Kidney epithelial cell (primary cell): ENCODE data around the gene B4GALT1. TPM values are rescaled to one million over a fixed set of nuclear protein-coding genes. Genes with fewer than 3 reads are reported as not detected.

Experiments used
- DNase-seq: peaks from one replicate; pipeline ENCODE4 v3.0.0-alpha.2; 2010; ENCODE audit warnings: low read depth
- H3K27me3 ChIP-seq: 2 replicates; pipeline ENCODE4 v1.6.0; 2011; ENCODE audit warnings: low read length; ENCODE audit not compliant: control insufficient read depth, insufficient read depth
- H3K36me3 ChIP-seq: 2 replicates; pipeline ENCODE4 v1.5.1; 2011; ENCODE audit warnings: low read length; ENCODE audit not compliant: control insufficient read depth, insufficient read depth
- H3K4me3 ChIP-seq: 2 replicates; pipeline ENCODE4 v1.5.1; 2011; ENCODE audit warnings: low read depth, mild to moderate bottlenecking, control low read depth, low read length
- CTCF ChIP-seq: IDR thresholded peaks from 2 replicates; pipeline ENCODE4 v1.5.1; 2011; ENCODE audit warnings: mild to moderate bottlenecking, moderate library complexity, low read length, control low read depth, inconsistent platforms; ENCODE audit not compliant: insufficient read depth, poor library complexity, severe bottlenecking
- total RNA-seq: library from RNA; depleted of rRNA; stranded (reverse); fragments of >200 nt; gene quantifications from 2 replicates; pipeline ENCODE4 v1.2.3, GENCODE V29; 2015

Gene B4GALT1
- total RNA-seq, 1 donor from 2014 or later: 86.1 TPM

DNA sequence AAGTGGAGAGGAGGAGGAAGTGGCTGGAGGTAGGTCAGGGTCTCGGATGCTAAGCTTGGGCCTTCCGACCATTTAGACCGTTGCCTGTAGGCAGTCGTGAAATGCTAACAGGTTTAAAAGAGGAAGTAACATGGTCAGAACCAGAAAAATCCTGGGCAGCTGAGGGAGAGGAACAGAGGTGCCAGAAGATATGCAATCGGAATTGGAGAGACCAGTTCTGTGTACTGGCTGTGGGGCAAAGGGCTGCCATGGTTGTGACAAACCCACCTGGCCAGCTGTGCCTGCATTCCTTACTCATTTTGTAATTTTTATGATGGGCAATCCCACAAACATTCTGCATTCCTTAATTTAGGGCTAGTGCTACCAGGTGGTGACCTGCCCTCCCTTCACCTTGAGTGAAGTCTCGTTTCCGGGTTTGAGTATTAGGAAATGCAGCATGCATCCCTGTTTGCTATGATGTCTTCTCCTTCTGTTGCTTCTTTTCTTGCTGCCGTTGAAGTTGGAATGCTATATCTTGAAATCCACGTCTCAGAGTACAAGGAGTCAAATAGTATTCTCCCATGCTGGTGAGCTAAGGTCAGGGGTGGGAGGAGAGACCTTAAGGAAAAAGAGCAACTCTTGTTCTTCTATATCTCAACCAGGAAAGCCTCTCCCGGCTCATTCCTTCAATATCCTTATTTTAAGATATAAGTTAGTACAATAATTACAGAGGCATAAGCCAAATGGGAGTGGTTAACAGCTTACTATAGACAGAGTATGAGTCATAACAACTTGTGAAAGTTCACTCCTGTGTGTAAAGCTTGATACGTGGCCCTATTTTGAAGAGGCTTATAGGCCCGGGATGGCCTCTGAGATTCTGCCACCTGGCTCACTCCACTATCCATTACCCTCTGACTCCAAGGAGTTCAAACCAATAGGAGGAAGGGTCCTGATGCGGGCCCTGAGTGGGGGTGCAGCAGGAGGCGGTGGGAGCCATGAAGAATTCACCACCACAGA, 37.0 kb downstream of the B4GALT1 start:
- no peak for TF ChIP-seq CTCF
- Histone ChIP-seq H3K4me3 (no peak overlapping the region), H3K36me3 (peaks cover 3% of the 10 kb centered on the region), H3K27me3 (no peaks in the 10 kb centered on the region)
- no peak for DNase-seq

- H3K36me3 ChIP-seq: peaks cover 3% of the 10 kb centered on the region
These were observed 37.8 kb downstream of the B4GALT1 start for GRCh38 chr9:33129251-33129885.

DNA sequence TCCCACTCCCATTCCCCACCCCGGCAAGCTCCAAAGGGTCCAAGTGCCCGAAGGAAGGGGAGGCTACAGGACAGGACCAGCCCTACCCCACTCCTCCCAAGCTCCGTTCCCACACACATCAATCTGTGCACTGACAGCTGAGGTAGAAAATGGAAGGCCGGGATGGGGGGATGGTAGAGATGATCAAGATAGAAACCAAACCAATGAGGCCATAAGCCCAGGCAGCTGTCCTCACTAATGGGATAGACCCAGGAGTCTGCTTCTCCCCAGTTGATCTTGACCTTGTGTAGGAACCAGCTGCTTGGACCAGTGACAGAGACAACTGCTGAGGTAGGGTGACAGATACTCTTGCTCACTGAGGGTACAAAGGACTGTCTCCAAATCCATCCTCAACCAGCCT, 38.6 kb downstream of the B4GALT1 start:
- no peak overlapping the region for H3K4me3 ChIP-seq
- no peak for DNase-seq
- no peaks in the 10 kb centered on the region for H3K27me3 ChIP-seq
- peaks cover 3% of the 10 kb centered on the region for H3K36me3 ChIP-seq
- TF ChIP-seq CTCF: no peak

More at GRCh38 chr9:33129251-33129885, 37.8 kb downstream of the B4GALT1 start:
- Histone ChIP-seq H3K27me3 (no peaks in the 10 kb centered on the region), H3K4me3 (no peak overlapping the region)
- no peak for DNase-seq
- TF ChIP-seq CTCF: no peak

DNA sequence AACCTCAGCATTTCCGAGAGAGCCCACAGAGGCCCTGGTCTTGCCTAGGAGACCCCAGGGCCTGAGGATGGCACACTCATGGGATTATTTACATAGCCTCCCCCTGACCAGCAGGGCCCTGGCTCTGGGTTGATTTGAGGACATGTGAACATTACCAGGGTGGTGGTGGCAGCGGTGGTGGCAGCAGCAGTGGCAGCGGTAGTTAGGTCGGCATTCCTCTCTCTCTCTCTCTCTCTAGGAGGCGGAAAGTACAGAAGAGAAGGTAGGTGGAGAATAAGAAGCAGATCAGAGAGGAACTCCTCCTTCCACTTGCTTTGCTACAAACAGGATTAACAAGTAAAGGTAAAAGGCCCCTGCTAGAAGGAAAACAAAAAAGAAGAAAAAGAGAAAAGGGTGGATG, 39.3 kb downstream of the B4GALT1 start:
- TF ChIP-seq CTCF: no peak
- H3K36me3 ChIP-seq: peaks cover 2% of the 10 kb centered on the region
- H3K4me3 ChIP-seq: no peak overlapping the region
- no peaks in the 10 kb centered on the region for H3K27me3 ChIP-seq
- DNase-seq: no peak

DNA sequence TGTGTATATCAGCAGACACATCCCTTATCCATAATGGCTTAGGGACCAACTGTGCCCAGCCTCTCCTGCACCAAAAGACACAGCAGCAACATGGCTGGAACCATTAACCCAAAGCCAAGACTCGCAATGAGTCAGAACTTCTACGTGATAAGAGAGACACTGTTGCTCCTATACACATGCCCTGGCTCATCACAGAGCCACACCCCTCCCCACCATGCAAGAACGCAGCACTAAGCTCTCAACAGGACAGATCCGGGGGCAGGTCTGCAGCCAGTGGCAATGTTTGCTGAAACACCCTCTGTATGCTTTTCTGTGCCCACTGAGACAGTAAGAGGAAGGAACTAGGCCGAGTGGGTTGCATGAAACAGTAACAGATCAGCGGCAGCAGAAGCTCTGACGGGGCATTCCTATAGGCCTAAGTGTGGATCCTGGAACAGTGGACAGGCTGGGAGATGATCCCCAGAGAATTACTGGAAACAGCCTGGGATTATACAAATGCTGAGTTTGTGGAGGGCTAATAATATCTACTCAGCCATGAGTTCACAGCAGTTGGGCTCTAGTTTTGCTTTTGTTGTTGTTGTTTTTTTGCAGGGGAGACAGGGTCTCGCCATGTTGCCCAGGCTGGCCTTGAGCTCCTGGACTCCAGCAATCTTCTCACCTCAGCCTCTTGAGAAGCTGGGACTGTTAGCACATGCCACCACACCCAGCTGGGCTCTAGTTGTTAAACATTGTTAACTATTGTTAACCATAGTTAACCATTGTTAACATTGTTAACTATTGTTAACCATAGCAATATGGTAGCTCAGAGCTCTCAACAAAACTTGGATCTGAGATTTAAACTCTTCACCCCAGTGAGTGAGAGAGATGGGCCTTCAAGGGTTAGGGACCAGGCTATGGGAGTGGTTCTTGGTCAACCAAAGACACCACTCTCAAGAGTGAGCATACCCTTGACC, 41.0 kb downstream of the B4GALT1 start:
- peaks cover 2% of the 10 kb centered on the region for H3K36me3 ChIP-seq
- no peak for TF ChIP-seq CTCF
- no peak for DNase-seq
- H3K4me3 ChIP-seq: no peak overlapping the region
- no peaks in the 10 kb centered on the region for H3K27me3 ChIP-seq
